ENCODE results near the gene OPN4. TPM values are rescaled to one million over a fixed set of nuclear protein-coding genes. Genes with fewer than 3 reads are reported as not detected.

Gene OPN4
- total and polyA plus RNA-seq, 2 of the 13 experiments (the other 11 are each of a cell fraction or from before 2014, with no cell fraction given), result not detected

DNA sequence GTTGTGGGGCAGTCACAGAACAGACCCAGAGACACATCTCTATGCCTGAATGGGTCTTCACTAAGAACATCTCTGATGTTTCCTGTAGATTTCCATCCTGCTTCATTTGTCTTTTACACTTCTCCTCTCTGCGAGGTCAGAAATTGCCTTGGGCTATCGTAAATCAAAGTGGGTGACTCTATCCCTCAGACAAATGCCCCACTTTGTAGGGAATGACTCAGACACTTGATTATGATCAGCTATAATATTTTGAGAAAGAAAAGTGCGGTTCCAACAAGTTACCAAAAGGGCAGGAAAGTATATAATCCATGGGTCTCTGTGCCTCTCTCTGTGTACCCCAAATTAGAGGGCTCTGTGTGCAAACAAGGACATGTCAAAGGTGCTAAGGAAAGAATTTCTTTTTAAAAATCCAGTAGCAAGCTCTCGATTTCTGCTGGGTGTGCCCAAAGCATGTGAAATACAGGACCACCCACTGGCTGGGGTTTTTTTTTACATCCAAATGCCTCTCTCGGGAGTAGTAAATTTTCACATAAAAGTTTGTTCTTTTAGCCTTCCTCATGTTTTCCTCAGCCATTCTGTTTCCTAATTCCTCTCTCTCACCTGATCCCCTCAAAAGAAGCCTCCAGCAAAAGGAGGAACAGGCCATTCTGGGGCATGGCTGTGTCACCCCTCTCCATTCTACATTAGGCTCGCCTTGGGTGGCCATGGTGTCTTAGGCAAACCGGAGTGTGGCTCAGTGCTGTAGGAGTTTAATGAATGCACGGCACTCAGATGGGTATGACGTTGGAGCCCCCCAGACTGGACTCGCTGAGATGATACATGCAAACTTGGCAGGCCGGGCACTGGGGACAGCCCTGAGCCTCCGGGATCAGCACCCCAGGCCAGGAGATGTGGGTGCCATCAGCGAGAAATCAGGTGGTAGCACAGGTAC is 6.3 kb upstream of the OPN4 start:
- no TSS peak for BruUV-seq (replicated peaks)
- in situ Hi-C loops (cut with HindIII; ENCODE audit: extremely low pct_ligation_motif_present, low pct_unique_long_range_greater_than_20kb) (no loop called here), intact Hi-C loops (cut with micrococcal nuclease; ENCODE audit: unreplicated experiment) (no loop called here)
- FAIRE-seq, result no peak
- no peaks in the 10 kb centered on the region for H3K36me3 ChIP-seq (replicated peaks in 1 of 2; ENCODE audit: control insufficient read depth in 1 of 2, insufficient read depth in 2 of 2, low read length in 2 of 2)
- no peaks in the 10 kb centered on the region for H3K4me1 ChIP-seq (ENCODE audit: insufficient read depth, low read length)
- CTCF ChIA-PET (ENCODE audit: low intra/inter-chr PET ratio, low total read pairs), result no interaction called here
- H3K4me3 ChIP-seq (replicated peaks in 1 of 3; ENCODE audit: insufficient read depth in 1 of 3, low read depth in 2 of 3, low read length in 3 of 3), result no peak overlapping the region
- DNase-seq (ENCODE audit: low spot score), result no peak
- no peak for TF ChIP-seq DZIP1 (CRISPR knock-in tag; IDR thresholded peaks at IDR 0.05)
- TF ChIP-seq TCF12 (IDR thresholded peaks at IDR 0.05), result no peak
- TF ChIP-seq TCF12 (CRISPR knock-in tag; IDR thresholded peaks at IDR 0.05), result no peak
- TF ChIP-seq FOXJ3 (CRISPR knock-in tag; IDR thresholded peaks at IDR 0.05; ENCODE audit: borderline replicate concordance), result no peak
- no peak for TF ChIP-seq FOXO4 (CRISPR knock-in tag; conservative IDR thresholded peaks at IDR 0.05)
- no peak for TF ChIP-seq ZNF800 (CRISPR knock-in tag; IDR thresholded peaks at IDR 0.05)
- no peak for TF ChIP-seq HMG20B (CRISPR knock-in tag; conservative IDR thresholded peaks at IDR 0.05)
- TF ChIP-seq ZNF607 (CRISPR knock-in tag; IDR thresholded peaks at IDR 0.05; ENCODE audit: borderline replicate concordance), result no peak
- no peak for TF ChIP-seq ZNF251 (CRISPR knock-in tag; IDR thresholded peaks at IDR 0.05)
- no peak for TF ChIP-seq ATAD3A (CRISPR knock-in tag; IDR thresholded peaks at IDR 0.05)
- no peak for TF ChIP-seq ZNF460 (CRISPR knock-in tag; IDR thresholded peaks at IDR 0.05; ENCODE audit: borderline replicate concordance)
- TF ChIP-seq SRY (CRISPR knock-in tag; IDR thresholded peaks at IDR 0.05), result no peak
- TF ChIP-seq ZNF432 (CRISPR knock-in tag; IDR thresholded peaks at IDR 0.05; ENCODE audit: borderline replicate concordance), result no peak
- no peaks in the 10 kb centered on the region for H4K20me1 ChIP-seq (ENCODE audit: insufficient read depth, low read length)
- no peak for ATAC-seq
- POLR2A ChIA-PET, result no interaction called here
- no peak overlapping the region for H2AFZ ChIP-seq (ENCODE audit: low read length)
- H3K79me2 ChIP-seq (ENCODE audit: insufficient read depth, low read length), result no peaks in the 10 kb centered on the region
- H3K4me2 ChIP-seq (ENCODE audit: low read depth, low read length), result no peak overlapping the region
- no peak overlapping the region for H3K27ac ChIP-seq (ENCODE audit: extremely low read length, insufficient read depth, low read length)
- H3K27me3 ChIP-seq (ENCODE audit: control insufficient read depth in 1 of 2, insufficient read depth in 2 of 2, low read length in 2 of 2), result peaks cover 5 to 36% of the 10 kb centered on the region in 2 experiments; a peak in 3 of 5 replicates
- H3K9me3 ChIP-seq (ENCODE audit: low read length), result no peaks in the 10 kb centered on the region
- no peak overlapping the region for H3K9ac ChIP-seq (ENCODE audit: insufficient read depth, low read depth, low read length)
- WGBS (ENCODE audit: low lambda C conversion rate), result 19% methylated on average over 10 of the region's 13 CpGs
